Brain pericyte (primary cell): ENCODE measurements around the gene KCNK3.

ENCODE experiments used
- DNase-seq: peaks from one replicate; pipeline ENCODE4 v3.0.0-alpha.2; 2012; ENCODE audit warnings: low read depth, low spot score

The KCNK3 gene

DNA sequence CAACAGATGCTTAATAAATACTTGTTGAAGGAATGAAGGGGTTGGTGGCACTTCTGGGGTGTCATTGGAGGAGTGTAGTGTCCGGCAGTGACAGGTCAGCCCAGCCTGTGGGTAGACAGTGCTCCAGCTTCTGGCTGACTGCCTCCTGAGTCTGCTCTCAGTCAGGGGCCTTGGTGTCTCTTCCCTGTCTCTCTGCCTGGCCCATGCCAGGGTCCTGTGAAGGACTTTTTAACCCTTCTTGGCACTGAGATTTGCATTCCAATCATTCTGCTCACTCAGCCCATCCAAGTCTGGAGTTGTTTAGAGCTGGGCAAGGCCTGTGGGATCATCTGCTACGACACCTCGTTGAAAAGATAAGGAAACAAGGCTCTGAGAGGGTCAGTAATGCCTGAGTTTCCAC, 1.4 kb upstream of the KCNK3 start:
- no peak for DNase-seq

DNA sequence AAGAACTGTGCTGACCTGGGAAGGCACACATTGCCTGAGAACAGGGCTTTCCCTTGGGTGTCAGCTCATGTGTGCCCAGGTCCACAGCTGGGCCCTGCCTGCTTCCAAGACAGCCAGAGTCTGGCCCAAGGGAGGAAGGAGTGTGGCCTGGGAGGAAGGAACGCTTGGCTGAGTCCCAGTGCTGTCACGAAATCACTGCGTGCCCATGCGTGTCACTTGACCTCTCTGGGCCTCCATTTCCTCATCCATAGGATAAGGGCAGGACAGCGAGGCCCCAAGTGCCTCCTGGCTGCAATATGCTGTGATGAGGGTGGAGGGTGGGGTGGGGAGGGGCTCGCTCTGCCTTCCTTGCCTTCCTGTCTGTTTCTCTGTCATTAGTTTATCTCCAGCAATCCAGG, 642 bp upstream of the KCNK3 start:
- DNase-seq, result no peak

DNA sequence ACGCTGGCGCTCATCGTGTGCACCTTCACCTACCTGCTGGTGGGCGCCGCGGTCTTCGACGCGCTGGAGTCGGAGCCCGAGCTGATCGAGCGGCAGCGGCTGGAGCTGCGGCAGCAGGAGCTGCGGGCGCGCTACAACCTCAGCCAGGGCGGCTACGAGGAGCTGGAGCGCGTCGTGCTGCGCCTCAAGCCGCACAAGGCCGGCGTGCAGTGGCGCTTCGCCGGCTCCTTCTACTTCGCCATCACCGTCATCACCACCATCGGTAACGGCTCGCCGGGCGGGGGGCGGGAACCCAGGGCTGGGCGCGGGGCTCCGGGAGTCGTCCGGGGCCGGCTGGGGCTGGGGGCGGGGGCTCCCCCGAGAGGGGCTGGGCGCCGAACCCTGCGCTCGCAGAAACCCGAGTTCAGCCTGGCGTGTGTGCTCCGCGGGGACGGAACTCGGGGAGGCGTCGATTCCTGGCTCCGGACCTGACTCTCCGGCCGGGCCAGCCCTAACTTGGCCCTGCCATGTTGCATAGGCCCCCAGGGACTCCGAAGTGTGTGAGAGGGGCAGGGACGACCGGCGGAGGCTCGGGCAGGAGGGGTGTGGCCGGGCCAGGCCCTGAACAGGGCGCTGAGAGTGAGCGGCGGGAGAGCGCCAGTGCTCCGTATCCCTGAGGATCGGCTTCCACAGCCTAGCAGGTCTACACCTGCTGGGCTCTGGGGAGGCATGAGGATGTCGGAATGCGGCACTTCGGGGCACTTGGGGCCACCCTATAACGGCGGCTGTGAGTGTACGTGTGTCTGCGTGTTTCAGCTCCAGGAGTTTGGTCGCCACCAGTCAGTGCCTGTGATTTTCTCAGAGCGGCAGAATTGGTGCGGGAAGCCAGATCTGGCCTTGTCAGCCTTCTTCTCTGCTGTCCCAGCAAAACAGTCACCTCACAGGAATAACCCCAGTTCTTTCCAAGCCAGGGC, 651 bp downstream of the KCNK3 start:
- no peak for DNase-seq

DNA sequence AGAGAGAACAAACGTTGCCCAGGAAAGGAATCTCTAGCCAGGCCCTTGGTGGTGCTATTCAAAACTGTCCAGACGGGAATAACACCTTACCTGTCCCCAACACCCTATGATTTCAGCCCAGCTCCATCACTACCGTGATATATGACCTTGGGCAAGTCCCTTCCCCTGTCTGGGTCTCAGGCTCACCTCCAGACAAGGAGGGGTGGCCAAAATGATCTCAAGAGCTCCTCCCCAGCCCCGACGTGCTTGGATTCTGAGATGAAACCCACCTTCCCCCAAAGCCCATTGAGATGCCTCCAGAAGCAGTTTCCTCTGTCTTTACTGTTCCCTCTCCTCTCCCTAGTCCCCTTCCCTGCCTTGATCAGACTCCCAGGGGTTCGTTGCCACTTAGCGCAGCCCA, 1.5 kb downstream of the KCNK3 start:
- no peak for DNase-seq

DNA sequence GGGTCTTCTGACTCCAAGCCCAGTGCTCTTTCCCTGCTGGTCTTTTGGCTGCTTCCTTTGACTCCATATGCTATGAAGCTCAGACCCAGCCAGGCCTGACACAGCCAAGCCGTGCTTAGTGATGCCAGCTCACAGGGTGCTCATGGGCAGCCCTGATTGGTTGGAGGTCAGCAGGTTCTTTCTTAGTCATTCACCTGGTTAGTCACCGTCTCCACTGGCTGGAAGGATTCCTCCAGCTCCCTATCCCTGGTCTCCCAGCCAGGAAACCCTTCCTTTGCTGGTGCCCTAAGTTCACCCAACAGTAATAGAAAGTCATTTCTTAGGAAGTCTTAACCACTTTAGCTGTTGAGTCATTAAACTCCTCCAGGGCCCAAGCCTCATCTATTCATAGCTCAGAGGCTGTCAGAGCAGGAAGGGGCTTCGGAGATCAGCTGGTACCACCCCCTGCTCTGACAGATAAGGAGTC, 3.9 kb downstream of the KCNK3 start:
- DNase-seq, result no peak

DNA sequence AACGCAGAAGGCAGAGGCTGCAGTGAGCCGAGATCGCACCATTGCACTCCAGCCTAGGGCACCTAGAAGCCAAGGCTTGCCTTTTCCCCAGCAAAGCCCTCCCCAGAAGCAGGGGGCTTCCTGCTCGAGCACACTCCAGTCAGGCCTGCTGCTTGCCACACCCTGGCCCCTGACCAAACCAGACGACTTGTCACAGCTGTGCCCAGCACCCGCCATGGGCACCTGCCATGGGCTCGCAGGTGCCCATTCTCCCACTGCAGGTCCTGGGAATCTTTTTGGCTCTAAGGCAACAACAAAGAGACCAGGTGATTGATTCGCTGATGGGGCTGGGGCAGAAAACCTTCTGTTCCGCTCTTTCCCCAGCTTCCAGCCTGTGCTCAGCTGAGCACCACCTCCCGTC, 4.9 kb downstream of the KCNK3 start:
- DNase-seq, result no peak

DNA sequence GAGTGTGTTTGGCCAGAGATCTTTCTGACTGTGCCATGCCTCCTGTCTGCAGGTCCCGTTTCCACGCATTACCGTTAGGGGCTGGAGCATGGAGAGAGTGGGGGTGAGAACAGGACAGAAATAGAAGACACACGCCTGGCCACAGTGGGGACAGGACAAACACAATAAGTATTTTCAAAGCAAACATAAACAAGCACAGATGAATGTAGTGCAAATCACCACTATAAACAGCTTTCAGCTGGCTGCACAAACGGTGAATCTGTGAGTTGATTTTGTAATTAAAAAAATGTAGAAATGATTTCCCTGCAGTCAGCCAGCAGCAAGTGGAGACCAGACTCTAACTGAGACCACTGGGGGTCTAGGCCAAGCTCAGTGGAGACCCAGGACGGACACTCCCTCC, 6.8 kb downstream of the KCNK3 start:
- no peak for DNase-seq

DNA sequence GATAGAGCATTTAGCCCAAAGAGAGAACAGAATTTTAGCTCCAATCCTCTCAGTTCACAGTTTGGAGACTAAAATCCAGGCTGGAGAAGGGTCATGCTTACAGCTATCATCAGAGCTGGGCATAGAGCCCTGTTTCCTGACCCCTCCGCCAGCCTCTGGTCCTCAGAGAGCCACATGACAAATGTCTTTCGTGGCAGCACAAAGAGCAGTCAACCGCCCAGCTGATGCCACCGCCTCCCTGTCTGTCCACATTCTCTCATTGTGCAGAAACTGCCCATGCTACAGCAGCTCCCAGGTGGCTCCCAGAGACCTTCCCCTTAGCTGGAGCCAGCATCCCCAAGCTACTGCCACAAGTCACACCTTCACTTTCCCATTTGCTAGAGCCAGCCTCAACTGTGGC, 7.6 kb downstream of the KCNK3 start:
- DNase-seq, result no peak

DNA sequence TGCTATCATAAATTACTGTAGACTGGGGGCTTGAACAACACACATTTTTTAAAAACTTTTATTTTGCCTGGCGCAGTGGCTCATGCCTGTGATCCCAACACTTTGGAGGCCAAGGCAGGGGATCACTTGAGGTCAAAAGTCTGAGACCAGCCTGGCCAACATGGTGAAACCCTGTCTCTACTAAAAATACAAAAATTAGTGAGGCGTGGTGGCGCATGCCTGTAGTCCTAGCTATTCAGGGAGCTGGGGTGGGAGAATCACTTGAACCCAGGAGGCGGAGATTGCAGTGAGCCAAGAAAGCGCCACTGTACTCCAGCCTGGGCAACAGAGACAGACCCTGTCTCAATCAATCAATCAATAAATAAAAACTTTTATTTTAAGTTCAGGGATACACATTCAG, 9.1 kb downstream of the KCNK3 start:
- no peak for DNase-seq

DNA sequence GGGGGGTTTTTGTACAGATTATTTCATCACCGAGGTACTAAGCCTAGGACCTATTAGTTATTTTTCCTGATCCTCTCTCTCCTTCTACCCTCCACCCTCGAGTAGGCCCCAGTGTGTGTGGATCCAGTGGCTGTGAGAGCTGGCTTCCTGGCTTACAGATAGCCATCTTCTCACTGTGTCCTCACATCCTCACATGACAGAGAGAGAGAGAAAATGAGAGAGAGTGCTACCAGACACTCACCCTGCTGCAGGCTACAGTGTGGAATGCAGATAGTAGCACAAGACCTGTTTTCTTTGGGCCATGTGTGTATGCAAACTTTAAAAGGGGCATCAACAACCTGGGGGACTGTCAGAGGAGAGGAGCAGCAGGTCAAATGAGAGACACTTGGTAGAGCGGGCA, 9.5 kb downstream of the KCNK3 start:
- no peak for DNase-seq

DNA sequence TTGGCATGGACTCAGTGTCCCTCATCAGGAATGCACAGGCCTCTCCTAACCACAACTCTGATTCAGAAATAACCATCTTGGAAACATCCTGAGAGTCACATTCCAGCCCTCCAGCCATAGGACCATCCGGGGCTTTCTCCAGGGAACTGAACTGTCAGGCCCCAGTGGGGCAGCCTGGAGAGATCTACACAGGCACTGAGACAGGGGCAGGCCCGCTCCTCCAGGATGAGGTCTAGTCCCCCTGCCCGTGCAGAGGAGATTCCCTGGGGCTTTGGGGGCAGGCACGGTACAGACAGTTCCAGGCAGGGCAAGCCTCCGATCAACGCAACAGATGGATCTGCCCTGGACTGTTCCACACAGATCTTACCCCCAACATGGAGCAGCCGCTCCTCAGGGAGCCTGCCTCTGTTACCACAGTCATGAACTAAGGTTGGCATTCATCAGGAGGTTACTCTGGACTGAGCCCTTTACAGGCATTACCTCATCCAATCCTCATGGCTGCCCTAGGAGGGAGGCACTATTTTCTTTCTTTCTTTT, 12.0 kb downstream of the KCNK3 start:
- DNase-seq, result peak; percentile 26

DNA sequence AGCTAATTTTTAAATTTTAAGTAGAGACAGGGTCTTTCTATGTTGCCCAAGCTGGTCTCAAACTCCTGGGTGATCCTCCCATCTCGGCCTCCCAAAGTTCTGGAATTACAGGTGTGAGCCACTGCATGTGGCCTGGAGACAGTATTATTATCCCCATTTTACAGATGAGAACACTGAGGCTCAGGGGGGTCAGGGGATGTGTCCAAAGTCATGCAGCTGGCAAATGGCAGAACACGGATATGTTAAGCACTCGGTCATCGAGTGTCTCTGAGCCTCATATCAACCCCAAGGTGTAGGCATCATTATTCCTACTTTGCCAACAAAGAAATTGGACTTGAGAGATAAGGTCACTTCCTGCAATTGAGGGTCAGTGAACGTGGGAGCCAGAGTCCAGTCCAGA, 12.6 kb downstream of the KCNK3 start:
- no peak for DNase-seq

DNA sequence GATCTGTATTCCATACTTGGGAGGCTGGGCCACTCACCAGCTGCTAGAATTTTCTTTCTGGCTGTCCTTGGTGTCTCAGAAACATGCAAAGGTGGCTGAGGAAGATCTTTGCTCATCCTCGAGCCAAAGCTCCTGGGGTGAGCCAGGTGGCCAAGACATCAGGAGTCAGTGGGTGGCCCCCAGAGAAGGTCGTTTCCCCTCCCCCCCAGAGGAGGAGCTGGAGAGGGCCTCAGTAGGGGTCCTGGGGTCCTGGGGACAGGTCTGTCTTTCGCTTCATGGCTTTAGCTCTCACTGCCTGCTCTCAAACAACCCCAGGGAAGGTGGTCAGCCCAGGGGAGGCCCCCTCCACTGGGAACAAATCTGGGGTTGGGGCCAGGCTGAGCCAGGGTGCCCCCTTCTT, 13.6 kb downstream of the KCNK3 start:
- no peak for DNase-seq

DNA sequence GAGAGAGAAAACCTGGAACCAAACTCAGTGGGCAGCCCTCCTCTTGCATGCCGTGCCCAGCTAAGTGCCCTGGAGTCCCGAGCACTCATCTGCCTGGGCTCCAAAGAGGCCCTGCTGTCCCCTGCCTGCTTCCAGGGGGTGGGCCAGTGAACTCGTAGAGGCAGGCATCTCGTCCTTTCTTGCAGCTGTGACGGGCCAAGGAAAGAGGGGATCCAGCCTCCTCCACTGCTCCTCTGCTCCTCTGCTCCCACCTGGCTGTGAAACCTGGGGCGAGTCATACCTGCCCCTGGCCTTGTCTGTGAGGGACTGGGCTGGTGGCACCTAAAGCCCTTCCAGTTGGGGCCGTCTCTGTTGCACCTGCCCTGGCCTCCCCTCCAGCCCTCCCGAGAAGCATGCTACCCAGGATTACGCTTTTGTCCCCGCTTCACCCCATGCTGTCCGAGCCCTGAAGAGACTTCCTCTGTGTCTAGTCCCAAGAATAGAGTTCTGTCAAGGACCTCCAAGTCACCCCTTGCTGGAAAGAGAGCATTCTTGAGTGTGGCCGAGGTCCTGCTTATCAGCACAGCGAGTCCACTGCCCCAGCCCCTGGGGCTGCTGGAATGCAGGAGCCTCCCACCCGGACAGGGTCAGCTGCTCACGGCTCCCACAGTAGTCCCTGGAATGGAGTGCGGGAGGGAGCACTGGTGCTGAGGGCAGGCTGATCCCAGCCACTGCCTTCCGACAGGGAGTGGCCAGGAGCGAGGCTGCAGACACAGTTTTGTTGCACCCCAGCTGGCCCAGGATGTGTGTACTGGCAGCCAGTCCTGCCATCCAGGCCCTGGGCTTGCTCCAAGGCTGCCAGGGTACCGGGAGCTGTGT, 14.3 kb downstream of the KCNK3 start:
- DNase-seq, result no peak

DNA sequence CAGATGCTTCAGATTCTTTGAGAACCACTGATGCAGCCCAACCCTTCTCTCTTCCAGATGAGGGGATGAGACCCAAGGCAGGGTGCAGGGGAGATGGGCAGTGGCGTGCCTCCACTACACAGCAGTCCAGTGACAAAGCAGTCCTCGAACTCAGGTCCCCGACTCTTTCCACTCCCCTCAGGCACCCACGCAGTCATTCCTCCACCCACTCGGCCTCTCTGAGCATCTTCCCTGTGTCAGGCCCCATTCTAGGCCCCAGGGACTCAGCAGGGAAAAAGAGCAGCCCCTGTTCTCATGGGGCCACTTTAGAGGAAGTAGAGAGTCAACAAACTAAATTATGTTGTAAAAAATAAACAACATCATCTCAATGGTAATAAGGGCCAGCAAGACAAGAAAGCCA, 15.2 kb downstream of the KCNK3 start:
- no peak for DNase-seq

DNA sequence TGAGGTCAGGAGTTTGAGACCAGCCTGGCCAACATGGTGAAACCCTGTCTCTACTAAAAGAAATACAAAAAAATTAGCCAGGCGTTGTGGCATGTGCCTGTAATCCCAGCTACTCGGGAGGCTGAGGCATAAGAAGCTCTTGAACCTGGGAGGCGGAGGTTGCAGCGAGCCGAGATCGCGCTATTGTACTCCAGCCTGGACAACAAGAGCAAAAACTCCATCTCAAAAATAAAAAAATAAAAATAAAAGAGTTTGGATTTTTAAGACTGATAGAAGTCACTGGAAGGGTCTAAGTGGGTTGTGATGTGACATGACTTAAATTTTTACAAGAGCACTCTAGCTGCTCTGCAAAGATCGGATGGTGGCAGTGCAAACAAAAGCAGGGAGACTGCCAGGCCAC, 15.9 kb downstream of the KCNK3 start:
- DNase-seq, result no peak

DNA sequence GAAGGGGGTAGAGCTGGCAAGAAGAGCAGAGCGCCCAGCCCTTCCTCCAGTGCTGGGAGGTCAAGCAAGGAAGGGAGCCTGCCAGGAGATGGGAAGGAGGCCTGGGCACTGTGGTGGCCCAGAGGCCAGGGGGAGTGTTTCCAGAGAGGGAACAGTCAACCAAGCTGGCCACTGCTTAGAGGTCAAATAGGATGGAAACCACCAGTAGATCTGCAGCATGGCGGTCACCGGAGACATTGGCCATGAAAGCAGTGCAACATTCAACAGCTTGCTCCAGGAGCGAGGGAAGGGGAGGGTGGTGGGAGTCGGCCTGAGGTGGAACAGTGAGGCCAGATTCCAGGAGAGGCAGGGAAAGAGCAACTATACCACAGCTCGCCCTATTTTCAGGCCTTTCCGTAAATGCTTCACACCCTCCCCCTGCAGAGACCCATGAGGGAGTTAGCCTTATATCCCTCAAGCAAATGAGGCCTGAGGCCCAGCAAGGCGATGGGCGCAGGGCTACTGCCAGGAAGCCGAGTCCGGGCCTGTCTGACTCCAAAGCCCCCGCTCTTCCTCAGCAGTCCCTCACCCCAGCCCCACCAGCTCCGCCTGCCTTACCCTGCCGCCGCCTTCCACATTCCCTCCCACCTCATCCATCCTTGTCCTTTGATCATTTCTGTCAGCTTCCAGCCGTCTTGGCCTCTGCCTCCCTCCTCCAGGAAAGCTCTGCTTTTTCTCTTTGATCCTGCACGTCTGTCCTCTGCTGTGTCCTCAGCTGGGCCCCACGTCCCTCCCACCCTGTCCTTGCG, 17.0 kb downstream of the KCNK3 start:
- no peak for DNase-seq

DNA sequence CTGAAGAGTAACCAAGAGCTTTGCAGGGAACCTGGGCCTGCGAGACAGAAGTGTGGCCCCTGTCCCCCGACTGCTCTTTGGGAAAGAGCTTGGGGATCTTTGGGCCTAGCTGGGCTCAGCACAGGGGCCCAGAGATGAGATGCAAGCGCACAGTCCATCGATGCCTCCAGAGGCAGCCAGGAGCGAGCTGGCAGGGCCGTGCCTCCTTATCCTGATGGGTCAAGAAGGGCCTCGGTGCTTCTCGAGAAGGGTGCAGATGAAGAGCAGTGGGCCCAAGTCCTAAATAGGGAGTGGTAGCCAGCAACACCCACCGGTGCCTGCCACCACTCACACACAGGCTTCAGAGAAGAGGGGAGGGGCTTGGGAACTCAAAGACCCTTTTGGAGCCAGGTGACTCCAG, 17.6 kb downstream of the KCNK3 start:
- no peak for DNase-seq

DNA sequence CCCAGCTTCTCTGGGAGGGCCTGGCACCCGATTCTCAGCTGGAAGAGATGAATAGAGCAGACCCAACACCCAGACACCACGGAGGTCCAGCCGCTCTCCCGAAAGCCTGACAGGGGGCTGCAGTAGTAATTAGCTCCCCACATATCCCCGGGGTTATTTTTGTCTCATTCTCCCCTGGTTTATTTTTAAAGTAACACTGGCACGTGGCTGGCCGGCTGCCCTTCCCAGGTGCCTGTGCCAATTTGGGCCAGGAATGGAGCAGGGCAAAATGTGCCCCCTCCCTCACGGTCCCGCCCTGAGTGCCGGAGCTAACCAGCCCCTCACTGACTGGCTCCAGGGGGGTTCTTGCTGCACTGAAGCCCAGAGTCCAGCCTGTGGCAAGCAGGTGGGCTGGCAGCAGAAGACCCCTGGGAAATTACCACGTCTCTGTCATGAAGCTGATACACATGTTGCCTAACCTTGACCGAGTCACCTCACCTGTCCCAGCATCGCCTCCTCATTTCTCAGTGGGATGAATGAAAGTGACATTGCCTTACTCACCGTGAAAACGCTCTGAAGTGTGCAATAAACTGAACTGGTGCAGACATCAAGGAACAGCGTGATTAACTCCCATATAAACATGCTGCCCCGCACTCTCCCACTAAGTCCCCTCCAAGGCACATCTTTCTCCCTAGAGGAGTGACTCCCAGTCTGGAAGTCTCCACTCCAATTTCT, 18.4 kb downstream of the KCNK3 start:
- no peak for DNase-seq

DNA sequence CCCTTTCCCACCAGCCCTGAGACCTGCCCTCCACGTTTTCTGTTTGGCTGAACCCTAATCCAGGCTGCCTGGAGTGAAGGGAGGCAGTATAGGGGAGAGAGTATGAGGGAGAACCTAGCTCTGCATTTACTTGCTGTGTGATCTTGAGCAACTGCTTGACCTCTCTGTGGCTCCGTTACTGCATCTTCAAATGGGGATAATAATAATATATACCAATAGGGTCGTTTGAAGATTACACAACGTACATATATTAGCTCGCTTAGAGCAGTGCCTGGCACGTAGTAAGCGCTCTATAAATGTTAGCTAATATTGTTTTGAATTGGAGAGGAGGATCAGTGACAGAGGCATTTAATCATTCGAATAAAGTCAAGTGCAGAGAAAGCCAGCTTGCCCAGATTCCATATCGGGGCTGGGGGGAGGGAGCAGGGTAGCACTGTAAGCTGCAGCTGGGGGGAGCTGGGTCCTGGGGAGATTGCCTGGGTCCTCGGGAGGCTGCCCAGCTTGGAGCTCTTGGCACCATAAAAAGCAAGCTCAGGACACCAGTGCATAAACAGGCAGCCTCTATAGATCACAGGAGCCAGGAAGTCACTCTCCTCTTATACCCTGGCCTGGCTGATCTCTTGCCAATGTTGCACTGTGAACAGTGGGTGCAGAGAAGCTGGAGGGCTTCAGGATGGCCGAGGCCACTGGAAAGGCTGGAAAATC, 19.1 kb downstream of the KCNK3 start:
- no peak for DNase-seq
